Activated T-cell treated with anti-CD3 and anti-CD28 coated beads for 4 hours (primary cell): ENCODE measurements around the gene ZNF497.

Source experiments
- DNase-seq: peaks from one replicate; pipeline ENCODE4 v3.0.0-alpha.2; 2020

ZNF497 gene

DNA sequence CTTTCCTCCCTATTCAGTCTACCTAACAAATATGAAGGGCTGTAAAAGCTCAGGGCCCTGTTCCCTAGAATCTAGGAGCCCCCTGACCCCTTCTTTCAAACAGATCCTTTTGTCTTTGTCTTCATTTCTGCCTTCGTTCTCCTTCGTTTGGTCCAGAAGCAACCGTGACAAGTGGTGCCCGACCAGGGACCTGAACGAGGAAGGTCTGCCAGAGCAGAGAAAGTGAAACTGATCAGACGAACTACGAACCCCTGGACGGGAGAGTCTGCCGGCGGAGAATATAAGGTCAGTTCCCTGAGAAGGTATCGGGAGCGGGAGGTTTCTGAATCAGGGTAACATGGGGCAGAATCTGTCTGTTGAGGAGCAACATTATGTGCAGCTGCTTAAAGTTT lies 56.6 kb downstream of the ZNF497 start:
- DNase-seq, result no peak

DNA sequence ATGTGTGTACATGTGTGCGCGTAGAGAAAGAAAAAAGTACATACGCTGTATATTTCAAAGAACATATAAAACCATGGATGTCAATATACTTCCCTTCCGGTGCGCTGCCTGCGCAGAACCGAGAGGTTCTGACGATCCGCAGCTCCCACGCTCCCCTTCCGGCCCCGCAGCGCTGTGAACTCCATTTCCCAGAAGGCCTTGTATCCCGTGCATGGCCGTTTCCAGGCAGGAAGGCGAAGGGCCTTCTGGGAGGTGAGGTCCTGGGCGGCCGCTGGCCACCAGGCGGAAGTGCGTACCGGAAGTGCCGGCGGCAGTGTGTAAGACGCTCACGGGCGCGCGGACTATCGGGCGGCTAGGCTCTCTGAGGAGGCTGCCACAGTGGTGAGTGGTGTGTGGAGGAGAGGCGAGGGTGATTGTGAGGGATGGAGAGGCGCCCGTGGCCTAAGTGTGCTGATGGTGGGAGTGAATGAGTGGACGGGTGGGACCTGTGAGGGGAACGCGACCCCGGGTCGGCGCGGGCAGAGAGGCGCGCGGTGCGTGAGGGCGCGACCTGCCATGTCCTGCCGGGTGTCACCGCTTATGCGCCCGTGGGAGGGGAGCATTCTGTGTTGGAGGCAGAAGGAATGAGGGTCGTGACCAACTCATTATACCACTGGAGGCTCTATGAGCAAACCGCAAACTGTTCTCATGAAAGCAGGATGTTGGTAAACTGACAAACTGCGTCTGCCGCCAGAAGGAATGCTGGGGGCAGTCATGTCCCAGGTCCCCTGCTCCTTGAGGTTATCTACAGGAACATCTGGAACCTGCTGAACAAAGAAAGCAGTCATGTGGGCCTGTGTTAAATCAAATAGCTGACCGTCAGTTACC lies 57.3 kb downstream of the ZNF497 start, which contains the start of gene ERVK3-1:
Gene ERVK3-1 (plus strand): TSS at position 313 of the 867 bp plus-strand sequence. CDS start 6,792 bp downstream, outside the sequence.
- peak; percentile 85 for DNase-seq

DNA sequence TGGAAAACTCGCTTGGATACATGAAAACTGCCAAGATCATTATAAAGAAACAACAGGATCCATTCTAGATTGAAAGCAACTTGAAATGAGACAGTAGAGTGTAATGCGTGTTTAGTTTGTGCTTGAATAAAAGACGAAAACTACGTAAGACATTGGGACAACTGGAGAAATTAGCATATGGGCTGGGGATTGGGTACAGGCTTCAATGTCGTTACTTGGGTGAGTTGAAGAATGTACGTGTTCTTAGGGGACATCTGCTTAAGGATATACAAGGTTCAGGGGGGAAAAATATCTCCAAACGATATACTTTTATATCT lies 57.8 kb downstream of the ZNF497 start:
- DNase-seq, result no peak
